ENCODE measurements around the gene ZFY.

ZFY gene

GRCh38 chrY:2934861-2935715 is at the start of gene ZFY:
TSS of gene ZFY (plus strand) at chrY:2935381. CDS start at chrY:2953937, 18,556 bp downstream.
- TF ChIP-seq CTCF (IDR thresholded peaks at IDR 0.05), result no peak

- no peak for TF ChIP-seq CTCF (IDR thresholded peaks at IDR 0.05)
Measured at GRCh38 chrY:2885880-2886279, 49.3 kb upstream of the ZFY start.

GRCh38 chrY:2887386-2887785 is 47.8 kb upstream of the ZFY start:
- no peak for TF ChIP-seq CTCF (IDR thresholded peaks at IDR 0.05)

- no peak for TF ChIP-seq CTCF (IDR thresholded peaks at IDR 0.05)
Measured at GRCh38 chrY:2887955-2888354, 47.2 kb upstream of the ZFY start.

- TF ChIP-seq CTCF (IDR thresholded peaks at IDR 0.05), result no peak
Measured at GRCh38 chrY:2893471-2893870, 41.7 kb upstream of the ZFY start.

GRCh38 chrY:2896050-2896449 is 39.1 kb upstream of the ZFY start:
- no peak for TF ChIP-seq CTCF (IDR thresholded peaks at IDR 0.05)

GRCh38 chrY:2907356-2907755 is 27.8 kb upstream of the ZFY start:
- no peak for TF ChIP-seq CTCF (IDR thresholded peaks at IDR 0.05)
